Measurements from ENCODE around the gene MCU. TPM values are rescaled to one million over a fixed set of nuclear protein-coding genes. Genes with fewer than 3 reads are reported as not detected.

MCU gene
- total and polyA plus RNA-seq, 8 donors = 15.2 to 90.1 (median 31.0) TPM

DNA sequence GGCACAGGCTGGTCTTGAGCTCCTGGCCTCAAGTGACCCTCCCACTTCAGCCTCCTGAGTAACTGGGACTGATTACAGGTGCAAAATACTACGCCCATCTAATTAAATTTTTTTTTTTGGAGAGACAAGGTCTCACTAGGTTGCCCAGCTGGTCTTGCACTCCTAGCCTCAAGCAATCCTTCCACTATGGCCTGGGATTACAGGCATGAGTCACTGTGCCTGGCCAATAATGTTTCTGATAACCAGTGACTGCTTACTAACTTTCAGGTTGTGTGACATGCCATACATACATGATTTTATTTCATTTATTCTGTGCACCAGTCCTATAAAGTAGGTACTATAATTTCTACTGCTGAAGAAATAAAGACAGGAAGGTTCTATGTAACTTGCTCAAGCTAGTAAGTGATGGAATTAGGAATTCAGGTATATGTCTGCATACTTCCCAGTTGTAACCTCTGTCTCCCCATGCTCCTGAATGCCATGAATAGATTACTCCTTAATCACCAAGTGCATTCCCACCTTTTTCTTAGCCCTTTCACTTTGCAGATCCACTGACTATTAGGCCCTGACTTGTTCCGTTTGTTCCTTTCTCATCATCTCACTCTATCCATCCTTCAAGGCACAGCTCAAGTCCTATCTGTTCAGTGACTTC is 28.1 kb downstream of the MCU start:
- 86 to 94% (median 88%) methylated on average over 2 of the region's 2 CpGs for WGBS, 5 donors
- DNase-seq = no peak

DNA sequence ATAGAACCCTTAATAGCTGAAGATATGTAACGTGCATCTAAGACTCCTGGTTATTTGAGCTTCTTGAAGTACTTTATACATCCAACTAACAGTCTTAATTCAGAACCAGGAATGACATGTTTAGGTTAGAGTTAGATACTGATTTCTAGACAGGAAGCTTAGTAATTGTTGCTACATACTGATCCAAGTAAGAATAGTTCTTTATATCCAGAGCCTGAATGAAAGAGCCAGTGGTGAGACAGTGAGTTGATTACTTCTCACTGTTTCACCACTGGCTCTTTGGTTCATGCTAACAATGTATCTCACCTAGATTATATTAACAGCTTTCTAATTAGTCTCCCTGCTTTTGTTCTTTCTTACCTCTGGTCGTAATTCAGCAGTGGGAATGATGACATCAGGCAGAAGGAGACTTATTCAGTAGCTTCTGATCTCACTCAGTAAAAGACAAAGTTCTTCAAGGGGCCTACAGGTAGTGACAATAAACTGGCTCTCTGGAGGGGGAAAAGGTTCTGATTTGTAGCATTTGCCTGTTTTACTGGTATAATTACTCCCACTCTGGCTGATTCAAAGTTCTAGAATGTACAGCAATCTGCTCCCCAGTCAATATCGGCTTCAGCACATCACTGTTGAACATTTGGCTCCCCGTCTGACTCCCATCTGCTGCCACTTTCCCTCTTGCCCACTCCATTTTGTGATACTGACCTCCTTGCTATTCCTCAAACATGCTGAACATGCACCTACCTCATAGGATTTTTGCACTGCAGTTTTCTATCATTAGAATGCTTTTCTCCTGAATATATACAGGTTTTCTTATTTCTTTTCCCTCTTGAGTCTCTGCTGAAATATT is 29.1 kb downstream of the MCU start:
- Histone ChIP-seq H3K27me3 (no peaks in the 10 kb centered on the region), H3K4me1 (peaks cover 0 to 9% (median 0%) of the 10 kb centered on the region in 4 donors), H3K4me3 (no peak overlapping the region), H3K36me3 (peaks cover 0 to 17% (median 7%) of the 10 kb centered on the region in 4 donors), H3K9me3 (no peaks in the 10 kb centered on the region), H3K27ac (no peak overlapping the region)
- TF ChIP-seq EP300 (IDR thresholded peaks at IDR 0.05) (no peak), POLR2A (IDR thresholded peaks at IDR 0.05) (no peak), POLR2AphosphoS5 (IDR thresholded peaks at IDR 0.05) (no peak)
- TF ChIP-seq, protein P1, sequence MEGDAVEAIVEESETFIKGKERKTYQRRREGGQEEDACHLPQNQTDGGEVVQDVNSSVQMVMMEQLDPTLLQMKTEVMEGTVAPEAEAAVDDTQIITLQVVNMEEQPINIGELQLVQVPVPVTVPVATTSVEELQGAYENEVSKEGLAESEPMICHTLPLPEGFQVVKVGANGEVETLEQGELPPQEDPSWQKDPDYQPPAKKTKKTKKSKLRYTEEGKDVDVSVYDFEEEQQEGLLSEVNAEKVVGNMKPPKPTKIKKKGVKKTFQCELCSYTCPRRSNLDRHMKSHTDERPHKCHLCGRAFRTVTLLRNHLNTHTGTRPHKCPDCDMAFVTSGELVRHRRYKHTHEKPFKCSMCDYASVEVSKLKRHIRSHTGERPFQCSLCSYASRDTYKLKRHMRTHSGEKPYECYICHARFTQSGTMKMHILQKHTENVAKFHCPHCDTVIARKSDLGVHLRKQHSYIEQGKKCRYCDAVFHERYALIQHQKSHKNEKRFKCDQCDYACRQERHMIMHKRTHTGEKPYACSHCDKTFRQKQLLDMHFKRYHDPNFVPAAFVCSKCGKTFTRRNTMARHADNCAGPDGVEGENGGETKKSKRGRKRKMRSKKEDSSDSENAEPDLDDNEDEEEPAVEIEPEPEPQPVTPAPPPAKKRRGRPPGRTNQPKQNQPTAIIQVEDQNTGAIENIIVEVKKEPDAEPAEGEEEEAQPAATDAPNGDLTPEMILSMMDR (IDR thresholded peaks at IDR 0.05) = no peak
- intact Hi-C loops (cut with DNase I; ENCODE audit: low total_unique reads) = no loop called here
- WGBS, 5 donors = 90 to 93% (median 91%) methylated on average over 4 of the region's 4 CpGs
- DNase-seq = no peak

More for the DNA sequence above, 28.1 kb downstream of the MCU start:
- Histone ChIP-seq H3K27ac (no peak overlapping the region), H3K36me3 (peaks cover 3 to 26% (median 17%) of the 10 kb centered on the region in 4 donors), H3K9me3 (no peaks in the 10 kb centered on the region), H3K27me3 (no peaks in the 10 kb centered on the region), H3K4me1 (peaks cover 0 to 18% (median 0%) of the 10 kb centered on the region in 4 donors), H3K4me3 (no peak overlapping the region)
- TF ChIP-seq, protein P1 (IDR thresholded peaks at IDR 0.05) = no peak
- TF ChIP-seq EP300 (IDR thresholded peaks at IDR 0.05) (no peak), POLR2A (IDR thresholded peaks at IDR 0.05) (no peak), POLR2AphosphoS5 (IDR thresholded peaks at IDR 0.05) (no peak)
- intact Hi-C loops (cut with DNase I; ENCODE audit: low total_unique reads) = no loop called here

DNA sequence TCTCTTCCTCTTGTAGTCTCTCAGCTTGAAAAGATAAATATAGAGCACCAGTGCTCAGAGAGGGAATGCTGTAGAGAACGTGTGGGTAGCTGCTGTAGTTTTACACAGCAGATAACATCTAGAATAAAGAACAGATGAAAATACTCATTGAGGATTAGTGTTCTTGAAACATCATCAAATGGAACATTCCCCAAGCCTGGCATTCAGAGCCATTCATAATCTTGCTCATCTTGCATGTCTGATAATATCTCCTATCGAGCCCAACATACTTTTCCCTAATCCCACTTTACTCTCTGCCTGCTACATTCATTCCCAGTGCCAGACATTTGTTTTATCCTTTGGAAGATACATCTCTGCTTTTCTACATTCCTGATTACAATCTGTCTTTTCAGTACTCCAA is 35.2 kb downstream of the MCU start:
- no peak for DNase-seq
- no peak overlapping the region for H3K4me3 ChIP-seq
- H3K27me3 ChIP-seq = no peaks in the 10 kb centered on the region
- intact Hi-C loops (cut with DNase I; ENCODE audit: low total_unique reads) = no loop called here
- H3K27ac ChIP-seq = no peak overlapping the region
- 52 to 67% (median 58%) methylated on average over 2 of the region's 2 CpGs for WGBS, 5 donors
- H3K36me3 ChIP-seq = no peaks in the 10 kb centered on the region
- TF ChIP-seq EP300 (IDR thresholded peaks at IDR 0.05) (no peak), POLR2A (IDR thresholded peaks at IDR 0.05) (no peak), POLR2AphosphoS5 (IDR thresholded peaks at IDR 0.05) (no peak)
- TF ChIP-seq, protein P1 (IDR thresholded peaks at IDR 0.05) = no peak
- peaks cover 4 to 48% (median 17%) of the 10 kb centered on the region in 4 donors for H3K4me1 ChIP-seq
- no peaks in the 10 kb centered on the region for H3K9me3 ChIP-seq

DNA sequence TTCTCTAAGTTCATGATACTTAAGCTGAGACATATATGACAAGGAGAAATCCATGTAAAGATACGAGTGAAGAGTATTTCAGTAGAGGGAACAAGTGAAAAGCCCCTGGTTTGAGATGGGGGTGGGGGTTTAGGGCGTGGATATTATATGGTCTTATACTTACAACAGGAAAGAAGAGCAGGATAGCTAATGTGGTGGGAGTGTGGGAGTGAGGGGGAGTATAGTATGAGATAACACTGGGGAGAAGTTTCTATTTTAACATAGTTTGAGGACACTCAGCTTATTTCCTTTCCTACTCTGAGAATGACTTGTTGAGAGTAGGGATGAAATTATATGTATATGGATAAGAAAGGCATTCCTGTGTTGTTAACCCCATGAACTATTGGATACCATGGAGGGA is 36.5 kb downstream of the MCU start:
- 86 to 95% (median 93%) methylated on average over 2 of the region's 2 CpGs for WGBS, 5 donors
- no peak for DNase-seq
- H3K4me1 ChIP-seq = peaks cover 4 to 60% (median 23%) of the 10 kb centered on the region in 4 donors
- no peaks in the 10 kb centered on the region for H3K27me3 ChIP-seq
- H3K27ac ChIP-seq = no peak overlapping the region
- no peak overlapping the region for H3K4me3 ChIP-seq
- H3K9me3 ChIP-seq = no peaks in the 10 kb centered on the region
- TF ChIP-seq POLR2AphosphoS5 (IDR thresholded peaks at IDR 0.05) (no peak), POLR2A (IDR thresholded peaks at IDR 0.05) (no peak), EP300 (IDR thresholded peaks at IDR 0.05) (no peak)
- TF ChIP-seq, protein P1 (IDR thresholded peaks at IDR 0.05) = no peak
- intact Hi-C loops (cut with DNase I; ENCODE audit: low total_unique reads) = no loop called here
- H3K36me3 ChIP-seq = no peaks in the 10 kb centered on the region

All from stomach (tissue), 9 donors.